Mammary microvascular endothelial cell (primary cell): Measurements from ENCODE around the gene CLDN22. TPM values are rescaled to one million over a fixed set of nuclear protein-coding genes. Genes with fewer than 3 reads are reported as not detected.

Source experiments
- total RNA-seq: library from RNA; depleted of rRNA; stranded (reverse); fragments of >200 nt; gene quantifications from 2 replicates; pipeline ENCODE4 v1.2.3, GENCODE V29; 2015

CLDN22 gene
- not detected in 2 replicates for total RNA-seq

DNA sequence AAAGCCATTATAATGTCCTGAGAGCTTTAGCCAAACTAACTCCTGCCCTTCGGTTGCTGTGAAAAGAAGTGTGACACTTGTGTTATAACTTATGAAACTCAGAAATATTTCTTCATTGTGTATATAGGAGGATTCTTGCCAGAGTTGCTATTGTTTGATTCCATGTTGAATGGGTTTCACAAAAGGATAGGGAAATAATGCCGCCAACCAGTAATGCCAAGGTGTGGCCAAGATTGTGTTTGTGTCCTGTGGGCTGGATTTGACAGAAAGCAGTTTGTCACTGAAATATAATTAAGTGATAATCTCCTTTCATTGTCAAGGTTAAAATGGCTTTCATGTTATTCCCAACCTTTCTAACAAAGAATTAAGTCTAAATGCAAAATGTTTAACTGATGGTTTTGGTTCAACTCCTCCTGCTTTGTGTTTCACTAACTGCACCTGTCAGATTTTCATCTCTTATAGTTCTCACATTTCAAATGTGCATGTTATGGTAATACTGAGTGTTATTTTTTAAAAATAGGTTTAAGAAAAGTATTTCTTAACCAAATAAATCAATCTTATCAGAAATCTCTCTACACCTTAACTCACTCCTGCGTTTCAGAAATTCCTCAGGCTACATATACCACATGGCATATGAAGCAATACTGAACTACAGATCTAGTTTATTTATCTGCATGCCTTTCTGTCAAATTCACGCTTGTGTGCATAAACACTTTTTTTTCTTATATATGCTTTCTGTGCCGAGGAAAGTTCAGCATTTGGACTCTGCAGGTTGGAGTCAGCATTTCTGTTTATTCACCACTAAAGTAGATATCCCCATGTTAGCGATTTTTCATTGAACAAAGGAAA is at the start of gene CLDN22:
Gene CLDN22, minus strand, starts transcription at position 66 of the 849 bp plus-strand sequence. Its CDS starts 58 bp downstream, at position 8.

GRCh38 chr4:183322326-183322725 is 2.2 kb upstream of the CLDN22 start, which contains the start of gene CLDN24:
CLDN24 (minus strand) TSS chr4:183322426; CDS start chr4:183322426, 0 bp downstream.

Other genes with a start within 250 kb of the CLDN22 start
- gene WWC2, start 221.0 kb downstream of the CLDN22 start, total RNA-seq, result 20.2 and 23.5 TPM in 2 replicates
- gene CLDN24, start 2.1 kb upstream of the CLDN22 start, total RNA-seq, result not detected in 2 replicates
- 9.6 and 11.3 TPM in 2 replicates for gene CDKN2AIP, start 124.4 kb upstream of the CLDN22 start, total RNA-seq
- 2.9 and 9.1 TPM in 2 replicates for gene ING2, start 184.8 kb upstream of the CLDN22 start, total RNA-seq